HEK293T (cell line): ENCODE measurements around the gene GPBP1L1.

Experiments used
- CTCF ChIA-PET: fragments of 350-600 bp; formaldehyde crosslinking; extraction: SDS; loops from one replicate; lab custom pipeline; 2021; ENCODE audit warnings: antibody characterized with exemption, inconsistent platforms; lab: Yijun Ruan, JAX
- POLR2A ChIA-PET: fragments of 350-600 bp; formaldehyde crosslinking; extraction: SDS; loops from one replicate; lab custom pipeline; 2020; ENCODE audit warnings: antibody characterized with exemption, inconsistent platforms; lab: Yijun Ruan, JAX
- DNase-seq: peaks from one replicate; pipeline ENCODE4 v3.0.0; 2012; ENCODE audit warnings: mixed read lengths; ENCODE audit errors: extremely low spot score
- ARNT ChIP-seq: fragments of 450-650 bp; IDR thresholded peaks from 2 replicates; pipeline ENCODE4 v1.6.1; 2017; ENCODE audit warnings: mild to moderate bottlenecking
- BHLHE40 ChIP-seq: fragments of 450-650 bp; IDR thresholded peaks from 2 replicates; pipeline ENCODE4 v1.6.1; 2016; ENCODE audit warnings: mild to moderate bottlenecking, moderate library complexity, borderline replicate concordance
- CTBP1 ChIP-seq: fragments of 450-650 bp; IDR thresholded peaks from 2 replicates; pipeline ENCODE4 v1.6.1; 2016; ENCODE audit warnings: borderline replicate concordance
- ELF4 ChIP-seq: fragments of 450-650 bp; IDR thresholded peaks from 2 replicates; pipeline ENCODE4 v1.6.1; 2017; ENCODE audit warnings: antibody characterized with exemption
- FOXA1 ChIP-seq: fragments of 450-650 bp; IDR thresholded peaks from 2 replicates; pipeline ENCODE4 v1.6.1; 2016; ENCODE audit warnings: mild to moderate bottlenecking
- FOXK2 ChIP-seq: fragments of 450-650 bp; IDR thresholded peaks from 2 replicates; pipeline ENCODE4 v1.6.1; 2016; ENCODE audit warnings: mild to moderate bottlenecking
- FOXM1 ChIP-seq: fragments of 450-650 bp; IDR thresholded peaks from 2 replicates; pipeline ENCODE4 v1.6.1; 2017; ENCODE audit warnings: mild to moderate bottlenecking, borderline replicate concordance
- HDGF ChIP-seq: fragments of 450-650 bp; IDR thresholded peaks from 2 replicates; pipeline ENCODE4 v1.6.1; 2017; ENCODE audit warnings: antibody characterized with exemption, borderline replicate concordance
- L3MBTL2 ChIP-seq: fragments of 450-650 bp; conservative IDR thresholded peaks from 2 replicates; pipeline ENCODE4 v1.6.1; 2016; ENCODE audit warnings: mild to moderate bottlenecking
- LEF1 ChIP-seq: fragments of 450-650 bp; IDR thresholded peaks from 2 replicates; pipeline ENCODE4 v1.6.1; 2017; ENCODE audit warnings: mild to moderate bottlenecking, borderline replicate concordance
- NFRKB ChIP-seq: fragments of 450-650 bp; IDR thresholded peaks from 2 replicates; pipeline ENCODE4 v1.6.1; 2016; ENCODE audit warnings: mild to moderate bottlenecking, moderate library complexity
- PKNOX1 ChIP-seq: fragments of 450-650 bp; IDR thresholded peaks from 2 replicates; pipeline ENCODE4 v1.6.1; 2016
- SP1 ChIP-seq: fragments of 450-650 bp; IDR thresholded peaks from 2 replicates; pipeline ENCODE4 v1.6.1; 2017
- SUZ12 ChIP-seq: fragments of 450-650 bp; IDR thresholded peaks from 2 replicates; pipeline ENCODE4 v1.6.1; 2016; ENCODE audit warnings: mild to moderate bottlenecking
- TARDBP ChIP-seq: fragments of 450-650 bp; IDR thresholded peaks from 2 replicates; pipeline ENCODE4 v1.6.1; 2016
- ZNF384 ChIP-seq: fragments of 450-650 bp; IDR thresholded peaks from 2 replicates; pipeline ENCODE4 v1.6.1; 2016

Gene GPBP1L1

GRCh38 chr1:45647248-45648021, 38.9 kb downstream of the GPBP1L1 start:
- POLR2A ChIA-PET: no interaction called here

GRCh38 chr1:45644661-45645060, 41.7 kb downstream of the GPBP1L1 start:
- CTCF ChIA-PET: no interaction called here
- POLR2A ChIA-PET: no interaction called here

More at GRCh38 chr1:45647248-45648021, 38.9 kb downstream of the GPBP1L1 start:
- no peak for TF ChIP-seq BHLHE40
- TF ChIP-seq CTBP1: no peak
- TF ChIP-seq ARNT: no peak
- DNase-seq: no peak
- CTCF ChIA-PET: interaction anchor here (0.6 kb wide), 1 partner anchor 13 kb away, joined by 3 read pairs; no protein-coding TSS in a partner anchor

GRCh38 chr1:45643978-45644377, 42.4 kb downstream of the GPBP1L1 start:
- DNase-seq: no peak
- ChIA-PET CTCF (no interaction called here), POLR2A (no interaction called here)

More at GRCh38 chr1:45644661-45645060, 41.7 kb downstream of the GPBP1L1 start:
- no peak for TF ChIP-seq ELF4
- TF ChIP-seq HDGF: no peak
- TF ChIP-seq BHLHE40: no peak
- TF ChIP-seq ZNF384: no peak
- TF ChIP-seq FOXK2: no peak
- TF ChIP-seq SP1: no peak
- TF ChIP-seq SUZ12: no peak
- TF ChIP-seq NFRKB: no peak
- TF ChIP-seq FOXM1: no peak
- TF ChIP-seq L3MBTL2: no peak
- no peak for TF ChIP-seq PKNOX1
- TF ChIP-seq LEF1: no peak
- no peak for TF ChIP-seq TARDBP
- TF ChIP-seq ARNT: no peak
- DNase-seq: no peak

GRCh38 chr1:45643321-45643720, 43.0 kb downstream of the GPBP1L1 start:
- CTCF ChIA-PET: no interaction called here
- POLR2A ChIA-PET: interaction anchor here (1.4 kb wide), 1 partner anchor 43 kb away, joined by 3 read pairs; the partner anchor contains the start of gene GPBP1L1
- no peak for TF ChIP-seq ARNT
- TF ChIP-seq L3MBTL2: no peak
- TF ChIP-seq SUZ12: no peak
- TF ChIP-seq HDGF: no peak
- no peak for TF ChIP-seq CTBP1
- no peak for TF ChIP-seq PKNOX1
- no peak for TF ChIP-seq BHLHE40
- no peak for TF ChIP-seq LEF1
- TF ChIP-seq ELF4: no peak
- TF ChIP-seq NFRKB: no peak
- no peak for TF ChIP-seq FOXM1
- TF ChIP-seq ZNF384: no peak
- no peak for TF ChIP-seq TARDBP
- no peak for TF ChIP-seq FOXK2
- TF ChIP-seq FOXA1: no peak
- TF ChIP-seq SP1: no peak
- DNase-seq: no peak

More at GRCh38 chr1:45643978-45644377, 42.4 kb downstream of the GPBP1L1 start:
- TF ChIP-seq PKNOX1 (no peak), ARNT (no peak), NFRKB (no peak), SUZ12 (no peak), FOXM1 (no peak), FOXK2 (no peak), ZNF384 (no peak), CTBP1 (no peak), HDGF (no peak), FOXA1 (no peak), L3MBTL2 (no peak), SP1 (no peak), ELF4 (no peak)

GRCh38 chr1:45640293-45640692, 46.0 kb downstream of the GPBP1L1 start:
- no peak for DNase-seq
- no peak for TF ChIP-seq TARDBP
- TF ChIP-seq CTBP1: no peak
- TF ChIP-seq FOXA1: no peak
- TF ChIP-seq ARNT: no peak
- TF ChIP-seq BHLHE40: no peak
- no peak for TF ChIP-seq ZNF384
- TF ChIP-seq FOXM1: no peak
- TF ChIP-seq HDGF: no peak
- TF ChIP-seq NFRKB: no peak
- TF ChIP-seq PKNOX1: no peak
- no peak for TF ChIP-seq FOXK2
- TF ChIP-seq ELF4: no peak
- no peak for TF ChIP-seq SP1
- no peak for TF ChIP-seq SUZ12
- TF ChIP-seq L3MBTL2: no peak
- CTCF ChIA-PET: interaction anchor here (0.6 kb wide), 1 partner anchor 399 kb away, joined by 3 read pairs; no protein-coding TSS in a partner anchor
- POLR2A ChIA-PET: no interaction called here

GRCh38 chr1:45635211-45635610, 51.1 kb downstream of the GPBP1L1 start:
- ChIA-PET POLR2A (no interaction called here), CTCF (interaction anchor here (0.6 kb wide), 1 partner anchor 792 kb away, joined by 5 read pairs; the partner anchor contains the start of gene PTCH2)
- no peak for DNase-seq
- TF ChIP-seq HDGF (no peak), ELF4 (no peak), FOXM1 (no peak)
